CD14-positive monocyte (primary cell): Measurements from ENCODE around the gene TDRD3. TPM values are rescaled to one million over a fixed set of nuclear protein-coding genes. Genes with fewer than 3 reads are reported as not detected.

Experiments
- DNase-seq, 3 donors: peaks; one replicate each; pipeline ENCODE4 v3.0.0-alpha.2; 2011 to 2022
- H2AFZ ChIP-seq: 2 replicates; pipeline ENCODE4 v1.6.0; 2012; ENCODE audit warnings: mild to moderate bottlenecking, low read depth, low read length, inconsistent platforms; ENCODE audit not compliant: insufficient read depth, poor library complexity, severe bottlenecking
- H3K27ac ChIP-seq, 2 donors: 1 replicate in 1 of 2; 2 replicates in 1 of 2; pipeline ENCODE4 v1.5.1; 2012 to 2013; ENCODE audit warnings: low read length in 2 of 2, control low read depth in 1 of 2, inconsistent platforms in 1 of 2, low read depth in 1 of 2, mild to moderate bottlenecking in 1 of 2
- H3K27me3 ChIP-seq, 2 donors: one replicate each; pipeline versions ENCODE4 v1.6.0 to v1.6.1; 2011 to 2013; ENCODE audit warnings: low read length in 2 of 2; ENCODE audit not compliant: control insufficient read depth in 2 of 2, insufficient read depth in 2 of 2
- H3K36me3 ChIP-seq, 2 donors: replicated peaks in 1 of 2; 1 replicate in 1 of 2; 2 replicates in 1 of 2; pipeline versions ENCODE4 v1.5.1 to v1.6.1; 2012 to 2013; ENCODE audit warnings: low read length in 2 of 2, control low read depth in 1 of 2, inconsistent platforms in 1 of 2, mild to moderate bottlenecking in 1 of 2; ENCODE audit not compliant: insufficient read depth in 2 of 2, control insufficient read depth in 1 of 2
- H3K4me1 ChIP-seq, 2 donors: 1 replicate in 1 of 2; 2 replicates in 1 of 2; pipeline versions ENCODE4 v1.5.1 to v1.6.1; 2012 to 2013; ENCODE audit warnings: low read length in 2 of 2, control low read depth in 1 of 2, inconsistent platforms in 1 of 2, mild to moderate bottlenecking in 1 of 2, moderate library complexity in 1 of 2; ENCODE audit not compliant: insufficient read depth in 2 of 2, control insufficient read depth in 1 of 2
- H3K4me2 ChIP-seq: replicated peaks from 2 replicates; pipeline ENCODE3; 2012; ENCODE audit warnings: low read length, moderate library complexity, mild to moderate bottlenecking; ENCODE audit not compliant: poor library complexity, severe bottlenecking; ENCODE audit errors: extremely low read depth
- H3K4me3 ChIP-seq, 3 experiments: fragments of 200-600 bp in 1 of 3; sonication (generic) in 1 of 3; replicated peaks in 1 of 3; 1 replicate in 2 of 3; 2 replicates in 1 of 3; pipeline ENCODE4 v1.5.1; 2011 to 2013; ENCODE audit warnings: low read length in 3 of 3, mild to moderate bottlenecking in 3 of 3, control low read depth in 2 of 3, low read depth in 2 of 3, inconsistent platforms in 1 of 3, moderate library complexity in 1 of 3
- H3K79me2 ChIP-seq: 2 replicates; pipeline ENCODE4 v1.6.0; 2012; ENCODE audit warnings: mild to moderate bottlenecking, control low read depth, inconsistent platforms, low read length, moderate library complexity; ENCODE audit not compliant: insufficient read depth
- H3K9ac ChIP-seq: 2 replicates; pipeline ENCODE4 v1.6.0; 2017; ENCODE audit warnings: low read length, mild to moderate bottlenecking; ENCODE audit not compliant: insufficient read depth, poor library complexity, severe bottlenecking
- H3K9me3 ChIP-seq, 2 donors: replicated peaks in 1 of 2; 1 replicate in 1 of 2; 2 replicates in 1 of 2; pipeline versions ENCODE4 v1.5.1 to v1.6.1; 2012 to 2013; ENCODE audit warnings: low read length in 2 of 2, control low read depth in 1 of 2; ENCODE audit not compliant: control insufficient read depth in 1 of 2, insufficient read depth in 1 of 2
- H4K20me1 ChIP-seq: 2 replicates; pipeline ENCODE4 v1.6.0; 2012; ENCODE audit warnings: mild to moderate bottlenecking, low read length, control low read depth, moderate library complexity; ENCODE audit not compliant: insufficient read depth
- H3K27ac Mint-ChIP-seq, 7 donors: one replicate each; pipeline ENCODE4 v1.8.0; 2020; ENCODE audit warnings: mild to moderate bottlenecking in 7 of 7, mixed read lengths in 7 of 7, moderate library complexity in 6 of 7, inconsistent platforms in 2 of 7
- H3K27me3 Mint-ChIP-seq, 3 donors: one replicate each; pipeline ENCODE4 v1.8.0; 2021 to 2022; ENCODE audit warnings: low read depth in 3 of 3, mild to moderate bottlenecking in 3 of 3, mixed read lengths in 3 of 3, moderate library complexity in 3 of 3, inconsistent platforms in 1 of 3
- H3K36me3 Mint-ChIP-seq, 2 donors: one replicate each; pipeline ENCODE4 v1.8.0; 2020; ENCODE audit warnings: mixed read lengths in 2 of 2, inconsistent platforms in 1 of 2, mild to moderate bottlenecking in 1 of 2
- H3K4me1 Mint-ChIP-seq: one replicate; pipeline ENCODE4 v1.8.0; 2020; ENCODE audit warnings: mild to moderate bottlenecking, mixed read lengths
- H3K4me3 Mint-ChIP-seq, 2 donors: one replicate each; pipeline ENCODE4 v1.8.0; 2020; ENCODE audit warnings: mild to moderate bottlenecking in 2 of 2, mixed read lengths in 2 of 2, moderate library complexity in 1 of 2
- H3K9me3 Mint-ChIP-seq, 7 donors: one replicate each; pipeline ENCODE4 v1.8.0; 2020 to 2022; ENCODE audit warnings: mixed read lengths in 7 of 7, mild to moderate bottlenecking in 6 of 7, moderate library complexity in 6 of 7, inconsistent platforms in 2 of 7
- CTCF ChIP-seq: fragments of 200-600 bp; IDR thresholded peaks from one replicate; pipeline ENCODE4 v1.8.0; 2022; ENCODE audit warnings: antibody characterized with exemption, mild to moderate bottlenecking
- intact Hi-C, 2 donors: fragments of 100-400 bp; cut with micrococcal nuclease; formaldehyde crosslinking; loops; one replicate each; pipeline versions ENCODE4 v1.15.0 to v1.15.1; 2023
- polyA plus RNA-seq, 3 donors: library from polyadenylated mRNA; depleted of rRNA in 1 of 3; unstranded in 2 of 3; stranded (reverse) in 1 of 3; fragments of 300-500 nt in 2 of 3; fragments of >200 nt in 1 of 3; fragmentation: Illumina TruSeq in 2 of 3; gene quantifications; 1 replicate in 2 of 3; 2 replicates in 1 of 3; pipeline ENCODE4 v1.2.3, GENCODE V29; 2012 to 2021

TDRD3 gene
- polyA plus RNA-seq, 3 donors = 2.7 to 4.8 (median 4.7) TPM

- TF ChIP-seq CTCF = no peak
- peaks cover 3 to 4% of the 10 kb centered on the region in 2 donors for H3K4me1 ChIP-seq
- Mint-ChIP-seq H3K27ac (no peak overlapping the region), H3K9me3 (peaks cover 0 to 1% (median 0%) of the 10 kb centered on the region in 7 donors), H3K27me3 (peaks cover 0 to 2% (median 2%) of the 10 kb centered on the region in 3 donors), H3K36me3 (no peaks in the 10 kb centered on the region), H3K4me1 (peaks cover 9% of the 10 kb centered on the region), H3K4me3 (no peak overlapping the region)
- H3K36me3 ChIP-seq = no peaks in the 10 kb centered on the region
- H2AFZ ChIP-seq = no peak overlapping the region
- no peak overlapping the region for H3K4me3 ChIP-seq
- H3K9me3 ChIP-seq = no peaks in the 10 kb centered on the region
- no peak overlapping the region for H3K27ac ChIP-seq
- no peak overlapping the region for H3K9ac ChIP-seq
- DNase-seq = no peak
- no peaks in the 10 kb centered on the region for H4K20me1 ChIP-seq
- intact Hi-C loops = no loop called here
- no peak overlapping the region for H3K4me2 ChIP-seq
- no peaks in the 10 kb centered on the region for H3K27me3 ChIP-seq
- H3K79me2 ChIP-seq = no peaks in the 10 kb centered on the region
These were observed 42.0 kb upstream of the TDRD3 start for GRCh38 chr13:60355056-60355455.

DNA sequence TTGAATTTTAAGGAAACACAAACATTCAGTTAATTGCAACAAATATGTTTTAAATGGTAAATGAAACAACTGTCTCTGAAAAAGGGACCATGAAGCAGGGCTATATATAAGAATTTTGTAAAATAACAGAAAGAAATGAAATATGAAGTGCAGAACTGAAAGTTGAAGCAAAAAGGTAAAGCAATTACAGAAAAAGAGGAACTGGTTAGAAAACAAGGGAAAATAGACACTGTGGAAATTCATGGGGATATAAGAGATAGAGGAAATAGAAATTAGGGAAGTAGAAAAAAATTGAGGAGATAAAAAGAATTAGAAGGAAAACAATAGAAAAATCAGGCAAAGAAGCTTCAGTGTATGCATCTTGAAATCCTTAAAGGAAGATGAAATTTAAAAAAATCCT is 40.0 kb upstream of the TDRD3 start:
- no peak for TF ChIP-seq CTCF
- no peak overlapping the region for H3K27ac Mint-ChIP-seq
- intact Hi-C loops = no loop called here

More for the DNA sequence above, 40.0 kb upstream of the TDRD3 start:
- no peak overlapping the region for H3K4me3 Mint-ChIP-seq
- peaks cover 9% of the 10 kb centered on the region for H3K4me1 Mint-ChIP-seq
- no peaks in the 10 kb centered on the region for H3K36me3 ChIP-seq
- no peaks in the 10 kb centered on the region for H3K9me3 Mint-ChIP-seq
- peaks cover 3 to 4% of the 10 kb centered on the region in 2 donors for H3K4me1 ChIP-seq
- H3K27me3 ChIP-seq = no peaks in the 10 kb centered on the region
- H3K9me3 ChIP-seq = no peaks in the 10 kb centered on the region
- no peak overlapping the region for H2AFZ ChIP-seq
- H3K27ac ChIP-seq = no peak overlapping the region
- DNase-seq = no peak
- H3K9ac ChIP-seq = no peak overlapping the region
- H3K4me2 ChIP-seq = no peak overlapping the region
- H3K27me3 Mint-ChIP-seq = peaks cover 0 to 3% (median 2%) of the 10 kb centered on the region in 3 donors
- no peaks in the 10 kb centered on the region for H3K36me3 Mint-ChIP-seq
- H3K4me3 ChIP-seq = no peak overlapping the region
- no peaks in the 10 kb centered on the region for H3K79me2 ChIP-seq
- H4K20me1 ChIP-seq = no peaks in the 10 kb centered on the region
